Endothelial cell of umbilical vein (primary cell): ENCODE results near the gene CD99L2. TPM values are rescaled to one million over a fixed set of nuclear protein-coding genes. Genes with fewer than 3 reads are reported as not detected.
A peak's percentile ranks its signal among the peaks of the same experiment; 100 is the strongest.

Experiments used
- BruUV-seq: library from RNA; stranded (reverse); fragments of 400-500 nt; replicated peaks from 2 replicates; lab custom pipeline; 2021; lab: Mats Ljungman, UMichigan
- CTCF ChIA-PET: fragments of 300-600, 350-600 bp; sonication (Branson Sonifier 250); formaldehyde crosslinking; loops from one replicate; lab custom pipeline; 2021; ENCODE audit warnings: antibody characterized with exemption, inconsistent platforms; lab: Charles Lee
- POLR2A ChIA-PET: fragments of 300-600, 350-600 bp; sonication (Branson Sonifier 250); formaldehyde crosslinking; loops from one replicate; lab custom pipeline; 2021; ENCODE audit warnings: antibody characterized with exemption, inconsistent platforms; lab: Charles Lee
- DNase-seq: peaks from one replicate; pipeline ENCODE4 v3.0.0-alpha.2; 2011; ENCODE audit warnings: low read depth, low spot score
- FAIRE-seq: peaks from 2 replicates; lab custom pipeline; 2011; peaks lifted over from hg19 to GRCh38; lab: Jason Lieb, UNC
- H2AFZ ChIP-seq: 2 replicates; pipeline ENCODE4 v1.6.0; 2012; ENCODE audit warnings: low read depth, low read length, control low read depth, inconsistent platforms
- H3K27ac ChIP-seq: 2 replicates; pipeline ENCODE4 v1.5.1; 2011; ENCODE audit warnings: low read depth, mild to moderate bottlenecking, control low read depth, low read length, moderate library complexity; ENCODE audit not compliant: insufficient read depth
- H3K27me3 ChIP-seq, 2 experiments: 2 replicates each; pipeline versions ENCODE4 v1.6.0 to v1.6.1; 2011; ENCODE audit warnings: low read length in 2 of 2, mixed read lengths in 1 of 2; ENCODE audit not compliant: control insufficient read depth in 2 of 2, insufficient read depth in 2 of 2
- H3K36me3 ChIP-seq, 2 experiments: 2 replicates in 1 of 2; 3 replicates in 1 of 2; pipeline ENCODE4 v1.5.1; 2011; ENCODE audit warnings: low read length in 2 of 2, mild to moderate bottlenecking in 1 of 2, moderate library complexity in 1 of 2; ENCODE audit not compliant: control insufficient read depth in 2 of 2, insufficient read depth in 2 of 2; ENCODE audit errors: extremely low read depth in 1 of 2
- H3K4me1 ChIP-seq: 3 replicates; pipeline ENCODE4 v1.5.1; 2011; ENCODE audit warnings: mild to moderate bottlenecking, low read length; ENCODE audit not compliant: control insufficient read depth, insufficient read depth; ENCODE audit errors: extremely low read depth
- H3K4me2 ChIP-seq: 2 replicates; pipeline ENCODE4 v1.6.1; 2011; ENCODE audit warnings: low read length, control low read depth, mixed read lengths; ENCODE audit not compliant: insufficient read depth
- H3K4me3 ChIP-seq, 3 experiments: fragments of 200-600 bp in 1 of 3; sonication (generic), shearing (Covaris generic) in 1 of 3; replicated peaks in 1 of 3; 2 replicates each; pipeline ENCODE4 v1.5.1; 2011 to 2016; ENCODE audit warnings: control low read depth in 3 of 3, low read length in 3 of 3, mild to moderate bottlenecking in 2 of 3, inconsistent platforms in 1 of 3, low read depth in 1 of 3, moderate library complexity in 1 of 3; ENCODE audit not compliant: insufficient read depth in 1 of 3
- H3K79me2 ChIP-seq: 2 replicates; pipeline ENCODE4 v1.6.0; 2012; ENCODE audit warnings: low read length, inconsistent platforms; ENCODE audit not compliant: control insufficient read depth, insufficient read depth
- H3K9ac ChIP-seq: replicated peaks from 2 replicates; pipeline ENCODE3; 2011; ENCODE audit warnings: low read length, control low read depth; ENCODE audit not compliant: insufficient read depth; ENCODE audit errors: extremely low read depth
- H3K9me1 ChIP-seq: replicated peaks from 3 replicates; pipeline ENCODE4 v1.6.0; 2011; ENCODE audit warnings: mild to moderate bottlenecking, low read length; ENCODE audit not compliant: control insufficient read depth, insufficient read depth; ENCODE audit errors: extremely low read depth
- H3K9me3 ChIP-seq: replicated peaks from 2 replicates; pipeline ENCODE4 v1.5.1; 2012; ENCODE audit warnings: low read length, inconsistent platforms; ENCODE audit not compliant: control insufficient read depth, insufficient read depth
- H4K20me1 ChIP-seq: replicated peaks from 2 replicates; pipeline ENCODE3; 2011; ENCODE audit warnings: mild to moderate bottlenecking, low read length; ENCODE audit not compliant: control insufficient read depth, insufficient read depth; ENCODE audit errors: extremely low read depth
- CTCF ChIP-seq, 2 donors: IDR thresholded peaks; 1 replicate in 1 of 2; 2 replicates in 1 of 2; pipeline ENCODE4 v1.5.1; 2011; ENCODE audit warnings: low read length in 2 of 2, mild to moderate bottlenecking in 2 of 2, moderate library complexity in 2 of 2, control low read depth in 1 of 2, inconsistent platforms in 1 of 2, low read depth in 1 of 2; ENCODE audit not compliant: insufficient read depth in 1 of 2; ENCODE audit errors: extremely low read depth in 1 of 2
- GATA2 ChIP-seq: IDR thresholded peaks from 2 replicates; pipeline ENCODE4 v1.7.0; 2011; ENCODE audit warnings: low read depth, mild to moderate bottlenecking, moderate library complexity, mixed read lengths, low read length; ENCODE audit not compliant: insufficient read length, insufficient read depth
- MAX ChIP-seq: IDR thresholded peaks from 2 replicates; pipeline ENCODE4 v1.6.1; 2011; ENCODE audit not compliant: insufficient read depth, insufficient read length
- MYC ChIP-seq: IDR thresholded peaks from one replicate; pipeline ENCODE4 v1.6.1; 2011; ENCODE audit warnings: mild to moderate bottlenecking, low read depth, low read length
- POLR2A ChIP-seq: IDR thresholded peaks from 2 replicates; pipeline ENCODE4 v1.6.1; 2012; ENCODE audit warnings: low read depth, mild to moderate bottlenecking, control low read depth, low read length
- POLR2AphosphoS5 ChIP-seq: IDR thresholded peaks from 2 replicates; pipeline ENCODE4 v1.6.1; 2012; ENCODE audit warnings: low read depth, mild to moderate bottlenecking, control low read depth, low read length, moderate library complexity; ENCODE audit not compliant: insufficient read depth
- dilution Hi-C: fragments of 300-500 bp; cut with MboI; formaldehyde crosslinking; loops from one replicate; pipeline ENCODE4 v1.15.0; 2019; ENCODE audit warnings: low sequenced_read_pairs; ENCODE audit not compliant: extremely low pct_ligation_motif_present
- intact Hi-C: fragments of 100-400 bp; cut with micrococcal nuclease; formaldehyde crosslinking; loops from one replicate; pipeline ENCODE4 v1.10.0; 2022
- polyA plus RNA-seq, 4 experiments: library from polyadenylated mRNA; depleted of rRNA in 3 of 4; stranded (reverse) in 3 of 4; unstranded in 1 of 4; fragments of >200 nt; gene quantifications; 2 replicates each; pipeline versions ENCODE4 v1.2.1 to v1.2.3, GENCODE V29; 2011 to 2012; ENCODE audit warnings: missing spikeins in 1 of 4
- total RNA-seq: library from RNA; stranded (reverse); gene quantifications from 2 replicates; pipeline ENCODE4 v1.2.3, GENCODE V29; 2021

CD99L2 gene
- total and polyA plus RNA-seq, 2 donors (not counting 3 experiments of a cell fraction or from before 2014, with no cell fraction given) = 33.2 to 43.4 TPM

- DNase-seq (peak; percentile 45), FAIRE-seq (peak; percentile 84)
- Histone ChIP-seq H3K79me2 (no peaks in the 10 kb centered on the region), H3K27ac (no peak overlapping the region), H3K4me3 (no peak overlapping the region), H3K4me1 (no peaks in the 10 kb centered on the region), H3K27me3 (no peaks in the 10 kb centered on the region), H3K9ac (no peak overlapping the region), H3K9me3 (no peaks in the 10 kb centered on the region), H2AFZ (no peak overlapping the region), H4K20me1 (no peaks in the 10 kb centered on the region), H3K9me1 (no peaks in the 10 kb centered on the region), H3K36me3 (no peaks in the 10 kb centered on the region), H3K4me2 (no peak overlapping the region)
- intact Hi-C loops = loop anchor here (1.0 to 5.0 kb wide), 4 partner anchors 125 to 378 kb away; partner anchors contain the start of genes CD99L2 and HMGB3
- POLR2A ChIA-PET = no interaction called here
- dilution Hi-C loops = no loop called here
- CTCF ChIA-PET = interaction anchor here (0.6 to 5.6 kb wide), 38 partner anchors 9 to 588 kb away, joined by 3 to 315 read pairs (median 3); partner anchors contain the start of genes GPR50 and HMGB3
- no TSS peak for BruUV-seq
- TF ChIP-seq POLR2AphosphoS5 = no peak
- TF ChIP-seq CTCF (IDR thresholded peaks at IDR 0.05; ENCODE audit: extremely low read depth in 1 of 2, insufficient read depth in 1 of 2, low read depth in 1 of 2, low read length in 2 of 2) = peak; percentile 64 to 82
Observed at GRCh38 chrX:150772150-150772970, 126.1 kb downstream of the CD99L2 start.

DNA sequence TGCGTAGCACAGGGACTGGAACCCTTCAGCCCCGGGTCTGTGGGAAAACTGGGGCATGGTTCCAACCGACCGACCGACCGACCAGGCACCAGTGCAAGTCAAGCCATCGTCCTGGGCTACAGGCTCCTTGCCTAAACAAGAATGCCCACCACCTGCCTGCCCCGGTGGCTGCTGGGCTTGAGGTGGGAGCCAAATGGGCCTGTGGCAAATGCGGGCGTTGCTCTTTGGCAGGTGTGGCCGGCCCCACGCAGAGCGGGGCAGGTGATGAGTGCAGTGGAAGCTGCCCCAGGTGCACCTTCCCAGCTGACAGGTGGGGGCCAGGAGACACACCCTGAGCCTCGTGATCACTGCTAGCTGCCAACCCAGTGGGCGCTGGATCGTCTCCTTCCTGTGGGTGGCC lies 127.4 kb downstream of the CD99L2 start:
- H3K9me1 ChIP-seq = no peaks in the 10 kb centered on the region

More for the DNA sequence above, 127.4 kb downstream of the CD99L2 start:
- Histone ChIP-seq H3K79me2 (no peaks in the 10 kb centered on the region), H3K36me3 (no peaks in the 10 kb centered on the region), H2AFZ (no peak overlapping the region), H3K9me3 (no peaks in the 10 kb centered on the region), H3K9ac (no peak overlapping the region), H3K4me1 (no peaks in the 10 kb centered on the region), H3K4me2 (no peak overlapping the region), H3K27ac (no peak overlapping the region), H3K4me3 (no peak overlapping the region), H3K27me3 (no peaks in the 10 kb centered on the region), H4K20me1 (no peaks in the 10 kb centered on the region)
- intact Hi-C loops (loop anchor here (5.0 kb wide), 1 partner anchor 126 kb away; the partner anchor contains the start of gene CD99L2), dilution Hi-C loops (no loop called here)
- FAIRE-seq (no peak), DNase-seq (no peak)
- CTCF ChIA-PET = interaction anchor here (5.6 kb wide), 1 partner anchor 311 kb away, joined by 315 read pairs; no protein-coding TSS in a partner anchor
- POLR2A ChIA-PET = no interaction called here
- TF ChIP-seq POLR2A (no peak), MYC (no peak), GATA2 (no peak), MAX (no peak)
- BruUV-seq = no TSS peak
